Activated CD4-positive, alpha-beta T cell treated with anti-CD3 and anti-CD28 coated beads, Interleukin-2, Interleukin-6, amounts not matched to agents 100 ng/mL and 50 ng/mL, durations not matched to agents 16 hours and 8 hours (primary cell): Measurements from ENCODE around the gene MREG.
"Not testable (repeated sequence)": the region's sequence is repeated elsewhere in the genome, so short reads cannot be mapped to it uniquely, and the experiment has no call there.

Experiments used
- DNase-seq: peaks from one replicate; pipeline ENCODE4 v3.0.0-alpha.2; 2020

MREG gene

DNA sequence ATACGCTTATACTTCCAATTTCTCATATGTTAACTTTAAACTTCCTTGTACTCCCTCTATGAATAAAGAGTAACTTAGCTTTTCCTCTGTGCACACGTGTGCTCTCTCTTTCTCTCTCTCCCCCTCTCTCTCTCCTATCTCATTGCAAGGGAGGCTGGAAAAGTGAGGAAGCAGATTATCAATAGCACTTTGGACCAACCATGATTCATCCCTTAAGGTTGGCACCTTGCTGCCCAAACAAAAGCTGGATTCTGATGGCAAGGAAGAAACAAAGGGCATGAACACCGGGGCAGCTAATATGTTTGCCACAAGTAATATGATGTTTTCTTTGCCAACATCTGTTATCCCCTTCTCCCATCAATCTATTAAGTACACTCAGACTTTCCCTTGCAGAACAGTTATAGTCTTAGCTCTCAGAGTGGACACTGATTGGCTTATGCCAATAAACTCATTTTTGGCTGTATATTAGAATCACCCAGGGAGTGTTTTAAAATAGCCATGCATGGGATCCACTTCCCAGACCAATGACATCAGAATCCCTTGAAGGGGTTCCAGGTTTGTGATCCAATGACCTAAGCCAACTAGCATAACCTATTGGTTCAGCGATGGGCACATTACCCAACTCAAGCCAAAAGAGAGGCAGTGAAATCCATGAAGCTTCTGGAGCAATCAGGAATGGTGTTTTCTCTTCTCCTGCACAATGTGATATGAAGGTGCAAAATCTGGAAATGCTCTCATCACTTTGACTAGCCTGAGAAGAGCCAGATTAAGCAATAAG lies 60.3 kb downstream of the MREG start:
- no peak for DNase-seq

DNA sequence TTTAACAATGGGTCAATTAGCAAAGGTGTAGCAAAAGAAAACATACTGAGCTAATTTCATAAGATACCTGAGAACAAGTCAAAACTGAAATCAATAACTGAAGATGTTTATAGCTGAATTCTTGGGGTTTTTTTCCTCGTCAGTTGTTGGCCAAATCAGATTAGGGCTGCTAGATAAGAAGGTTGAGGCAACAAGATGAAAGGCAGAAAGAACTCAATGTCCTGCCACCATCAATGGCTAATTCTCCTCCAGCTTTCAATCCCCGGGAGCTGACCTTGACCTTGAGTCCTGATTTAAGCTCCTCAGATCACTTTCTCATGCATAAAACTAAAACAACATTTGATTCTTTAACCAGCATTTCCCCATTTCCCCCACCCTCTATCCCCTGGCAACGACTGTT lies 61.8 kb downstream of the MREG start:
- no peak for DNase-seq

DNA sequence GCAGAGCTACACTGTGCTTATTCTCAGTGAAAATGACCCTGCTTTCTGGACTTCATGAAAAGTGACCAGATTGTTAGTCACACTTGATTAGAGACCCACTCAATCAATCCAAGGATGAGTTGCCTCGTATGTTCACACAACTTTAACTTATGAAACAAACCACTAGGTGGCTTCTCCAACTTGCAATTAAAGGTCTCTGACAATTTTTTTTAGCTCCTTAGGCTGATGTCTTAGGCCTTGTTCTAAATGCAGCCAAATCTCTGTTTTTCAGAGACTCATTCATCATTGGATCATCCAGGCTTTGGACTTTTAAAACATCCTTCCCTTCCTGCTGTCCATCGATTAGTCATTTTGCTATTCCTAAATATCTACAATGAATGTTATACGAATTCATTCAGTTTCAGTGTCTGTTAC lies 63.4 kb downstream of the MREG start:
- DNase-seq, result peak; percentile 63

- DNase-seq, result no peak
Observed at GRCh38 chr2:215948051-215948450, 65.3 kb downstream of the MREG start.

DNA sequence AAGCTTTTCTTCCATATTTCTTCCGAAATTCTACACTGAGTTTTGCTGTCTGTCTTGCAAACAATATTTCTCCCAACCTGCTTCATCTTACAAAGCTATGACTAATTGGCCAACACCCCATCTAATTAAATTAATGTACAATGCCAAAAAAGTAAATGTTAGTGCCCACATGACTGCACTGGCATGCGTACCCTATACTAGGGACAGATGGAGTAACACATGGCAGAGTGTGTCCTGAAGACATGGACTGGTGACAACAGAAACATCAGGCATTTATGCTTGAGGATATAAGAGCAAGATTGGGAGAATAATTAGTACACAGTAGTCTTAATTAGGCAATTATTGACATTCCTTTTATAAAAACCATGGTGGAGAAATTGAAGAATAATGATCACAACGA lies 66.8 kb downstream of the MREG start:
- DNase-seq, result no peak

GRCh38 chr2:215942194-215942593 lies 71.2 kb downstream of the MREG start:
- DNase-seq, result no peak

- no peak for DNase-seq
Observed at GRCh38 chr2:215941726-215942125, 71.6 kb downstream of the MREG start.

DNA sequence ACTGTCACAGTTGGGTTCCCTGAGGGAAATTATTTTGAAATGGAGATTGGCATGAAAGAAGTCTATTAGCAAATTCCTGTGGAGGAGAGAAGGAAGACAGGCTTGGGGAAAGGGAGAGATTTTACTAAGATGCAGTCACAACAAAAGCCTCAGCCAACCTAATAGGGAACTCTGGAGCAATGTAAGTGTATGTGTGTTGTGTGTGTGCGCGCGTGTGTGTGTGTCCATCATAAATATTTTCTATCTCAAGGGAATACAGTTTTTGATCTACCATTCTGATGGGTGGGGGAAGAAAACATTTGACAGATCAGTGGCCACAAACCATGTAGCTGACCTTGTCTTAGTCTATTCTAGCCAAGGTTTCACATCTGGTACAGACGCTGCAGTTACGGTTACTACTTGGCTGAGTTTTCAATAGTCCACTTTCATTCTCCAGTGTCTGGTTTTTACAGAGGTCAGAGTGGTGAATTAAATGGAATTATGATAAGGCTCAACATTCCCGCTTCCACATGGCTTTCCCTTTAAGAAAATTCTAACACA lies 72.6 kb downstream of the MREG start:
- DNase-seq, result no peak

GRCh38 chr2:215937190-215937589 lies 76.2 kb downstream of the MREG start:
- DNase-seq, result no peak

DNA sequence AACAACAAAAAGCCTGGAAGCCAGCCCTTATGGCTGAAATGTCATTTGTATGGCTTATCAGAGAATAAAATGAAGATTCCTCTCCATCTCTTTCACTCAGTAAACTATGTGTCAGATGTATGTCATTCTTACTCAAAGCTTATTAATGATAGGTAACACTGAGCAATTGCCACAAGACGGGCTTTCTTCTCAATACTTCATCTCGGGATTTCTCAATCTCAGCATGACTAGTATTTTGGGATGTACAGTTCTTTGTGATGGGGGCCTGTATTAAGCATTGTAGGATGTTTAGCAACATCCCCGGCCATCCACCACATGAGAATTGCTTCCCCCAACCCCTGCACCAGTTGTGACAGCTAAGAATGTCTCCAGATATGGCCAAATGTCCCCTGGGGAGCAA lies 80.2 kb downstream of the MREG start:
- DNase-seq, result no peak

GRCh38 chr2:215931256-215931903 lies 82.0 kb downstream of the MREG start:
- DNase-seq, result peak; percentile 76

- no peak for DNase-seq
Observed at GRCh38 chr2:215930505-215931253, 82.7 kb downstream of the MREG start.

DNA sequence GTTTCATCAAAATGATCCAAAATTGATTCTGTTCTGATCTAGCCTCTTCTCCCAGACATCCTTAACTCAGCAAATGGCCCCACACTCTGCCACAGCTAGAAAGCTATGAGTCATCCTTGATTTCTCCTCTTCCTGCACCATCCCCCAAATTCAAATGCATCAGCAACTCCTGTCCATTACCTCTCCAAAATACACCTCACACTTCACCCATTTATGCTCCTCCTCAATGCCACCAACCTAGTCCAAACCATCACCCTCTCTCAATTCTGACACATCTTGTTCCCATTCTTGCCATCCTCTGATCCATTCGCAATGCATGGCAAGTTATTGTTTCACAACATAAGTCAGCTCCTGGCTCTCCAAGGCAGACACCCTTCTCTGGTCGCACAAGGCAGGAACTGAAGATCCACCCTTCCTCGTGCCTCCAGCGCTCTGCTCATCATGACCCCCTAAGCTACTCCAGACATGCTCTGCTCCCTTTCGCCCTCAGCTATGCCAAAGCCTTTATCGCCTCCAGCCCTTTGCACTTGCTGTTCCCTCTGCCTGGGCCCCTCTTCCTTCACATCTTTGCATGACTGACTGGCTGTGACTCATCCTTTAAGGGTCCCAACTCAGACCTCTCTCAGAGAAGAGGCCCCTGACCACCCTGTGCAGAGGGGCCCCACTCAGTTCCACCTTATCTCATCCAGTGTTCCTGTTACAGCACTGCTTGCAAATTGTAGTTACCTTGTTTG lies 83.6 kb downstream of the MREG start:
- peak; percentile 37 for DNase-seq

- no peak for DNase-seq
Observed at GRCh38 chr2:215928086-215928485, 85.3 kb downstream of the MREG start.

- DNase-seq, result not testable (repeated sequence)
Observed at GRCh38 chr2:215926992-215927391, 86.4 kb downstream of the MREG start.

DNA sequence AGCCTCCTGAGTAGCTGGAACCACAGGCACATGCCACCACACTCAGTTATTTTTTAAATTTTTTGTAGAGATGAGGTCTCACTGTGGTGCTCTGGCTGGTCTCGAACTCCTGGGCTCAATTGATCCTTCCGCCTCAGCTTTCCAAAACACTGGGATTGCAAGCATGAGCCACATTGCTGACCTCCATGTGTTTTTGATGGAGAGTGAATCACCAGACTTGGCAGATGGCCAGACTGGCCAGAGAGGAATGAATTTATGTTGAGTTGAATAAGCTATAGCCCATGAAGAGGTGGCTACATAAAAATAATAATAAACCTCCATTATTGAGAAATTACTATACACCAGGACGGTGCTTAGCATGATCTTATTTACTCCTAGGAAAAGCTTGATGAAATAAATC lies 91.5 kb downstream of the MREG start:
- DNase-seq, result no peak

- peak; percentile 71 for DNase-seq
Observed at GRCh38 chr2:215920244-215921100, 92.9 kb downstream of the MREG start.

GRCh38 chr2:215919624-215920243 lies 93.6 kb downstream of the MREG start:
- DNase-seq, result no peak

GRCh38 chr2:215918901-215919599 lies 94.3 kb downstream of the MREG start:
- DNase-seq, result no peak

DNA sequence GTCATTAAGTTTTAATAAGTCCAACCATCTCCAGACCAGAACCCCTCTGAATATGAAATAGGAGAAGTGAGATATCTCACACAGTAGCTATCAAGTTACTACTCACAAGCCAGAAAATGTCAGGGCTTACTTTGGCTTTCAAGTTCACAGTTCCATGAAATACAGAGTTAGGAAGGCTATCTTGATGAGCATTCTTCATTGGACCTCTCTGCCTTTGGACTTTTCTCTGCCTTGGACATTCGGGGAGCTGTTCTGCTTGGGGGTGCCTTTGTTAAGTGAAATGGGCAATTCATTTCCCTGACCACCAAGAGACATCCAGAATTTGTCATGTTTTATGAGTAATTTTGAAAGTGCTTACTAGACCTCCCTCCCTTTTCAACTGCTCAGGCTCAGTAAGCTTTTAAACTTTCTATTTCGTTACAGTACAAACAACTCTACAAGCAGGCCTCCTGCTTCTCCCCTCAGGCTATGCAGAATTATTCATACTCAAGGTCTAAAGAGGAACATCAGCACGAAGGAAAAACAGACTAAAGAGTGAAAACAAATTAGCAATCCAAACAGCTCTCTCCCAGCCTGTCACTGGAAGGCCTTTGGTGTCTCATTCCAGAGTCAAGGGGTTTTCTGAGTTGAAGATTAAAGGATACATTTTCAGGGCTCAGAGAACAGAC lies 95.3 kb downstream of the MREG start:
- DNase-seq, result peak; percentile 28
